Esophagus squamous epithelium (tissue), 5 donors: Measurements from ENCODE around the gene TLCD3B. TPM values are rescaled to one million over a fixed set of nuclear protein-coding genes. Genes with fewer than 3 reads are reported as not detected.

Experiments used
- DNase-seq: peaks from one replicate; lab custom pipeline; 2025; lab: John Stamatoyannopoulos, UW
- H3K27ac ChIP-seq, 4 donors: fragments of 200-600 bp; sonication (generic); one replicate each; pipeline ENCODE4 v1.5.1; 2016 to 2019; ENCODE audit warnings: mild to moderate bottlenecking in 1 of 4
- H3K27me3 ChIP-seq, 4 donors: fragments of 200-600 bp; sonication (generic); 1 replicate in 3 of 4; 2 replicates in 1 of 4; pipeline versions ENCODE4 v1.5.1 to v1.6.0; 2017 to 2021; ENCODE audit warnings: antibody characterized with exemption in 1 of 4
- H3K36me3 ChIP-seq, 3 donors: fragments of 200-600 bp; sonication (generic); one replicate each; pipeline ENCODE4 v1.5.1; 2016 to 2019
- H3K4me1 ChIP-seq, 3 donors: fragments of 200-600 bp; sonication (generic); one replicate each; pipeline ENCODE4 v1.5.1; 2017 to 2019
- H3K4me3 ChIP-seq, 4 donors: fragments of 200-600 bp; sonication (generic); 1 replicate in 3 of 4; 2 replicates in 1 of 4; pipeline ENCODE4 v1.5.1; 2016 to 2019; ENCODE audit warnings: mild to moderate bottlenecking in 2 of 4, moderate library complexity in 1 of 4
- H3K9me3 ChIP-seq, 3 donors: fragments of 200-600 bp; sonication (generic); one replicate each; pipeline ENCODE4 v1.5.1; 2016 to 2019
- CTCF ChIP-seq, 6 experiments: fragments of 450-650 bp in 4 of 6; fragments of 200-600 bp in 2 of 6; sonication (generic) in 2 of 6; IDR thresholded peaks; one replicate each; pipeline ENCODE4 v1.5.1; 2016 to 2019; ENCODE audit warnings: antibody characterized with exemption in 6 of 6, mild to moderate bottlenecking in 4 of 6, moderate library complexity in 4 of 6
- POLR2A ChIP-seq, 4 donors: fragments of 450-650 bp; IDR thresholded peaks; one replicate each; pipeline ENCODE4 v1.6.1; 2017; ENCODE audit warnings: antibody characterized with exemption in 4 of 4, mild to moderate bottlenecking in 4 of 4, moderate library complexity in 3 of 4
- WGBS, 2 donors: methylation state at CpG; one replicate each; pipeline ENCODE4 v1.1.5; 2018; 5-methylcytosine and 5-hydroxymethylcytosine counted together
- intact Hi-C: fragments of 100-400 bp; cut with DNase I; formaldehyde crosslinking; loops from one replicate; pipeline ENCODE4 v1.15.0; 2022
- total RNA-seq, 4 donors: library from RNA; depleted of rRNA; stranded (reverse); fragments of >200 nt; gene quantifications; one replicate each; pipeline ENCODE4 v1.1.0, GENCODE V29; 2016
- donor health status: DM: yes; HTN: yes; CAD: no.

The TLCD3B gene
- total RNA-seq, 4 donors from 2014 or later: not detected

GRCh38 chr16:30052671-30053372, 21.8 kb upstream of the TLCD3B start:
- TF ChIP-seq POLR2A (IDR thresholded peaks at IDR 0.05) (no peak), CTCF (IDR thresholded peaks at IDR 0.05) (peak in 1 of 6 experiments; percentile 25)
- H3K9me3 ChIP-seq: no peaks in the 10 kb centered on the region
- no peaks in the 10 kb centered on the region for H3K27me3 ChIP-seq
- no peaks in the 10 kb centered on the region for H3K36me3 ChIP-seq
- peak; percentile 47 for DNase-seq
- H3K27ac ChIP-seq: peak overlapping the region; percentile 50 to 64 (median 56)
- intact Hi-C loops: no loop called here
- WGBS, 2 donors: 3 to 7% methylated on average over 15 to 30 of the region's 58 CpGs
- peak overlapping the region; percentile 51 to 88 (median 63) for H3K4me3 ChIP-seq
- H3K4me1 ChIP-seq: peaks cover 18 to 74% (median 28%) of the 10 kb centered on the region in 3 donors

- Histone ChIP-seq H3K4me3 (no peak overlapping the region), H3K9me3 (no peaks in the 10 kb centered on the region), H3K27ac (no peak overlapping the region), H3K27me3 (no peaks in the 10 kb centered on the region), H3K4me1 (peaks cover 18 to 69% (median 28%) of the 10 kb centered on the region in 3 donors), H3K36me3 (no peaks in the 10 kb centered on the region)
- TF ChIP-seq POLR2A (IDR thresholded peaks at IDR 0.05) (no peak), CTCF (IDR thresholded peaks at IDR 0.05) (no peak)
- intact Hi-C loops: no loop called here
- DNase-seq: no peak
- WGBS, 2 donors: 45 to 74% methylated on average over 3 of the region's 3 CpGs
Measured at GRCh38 chr16:30051518-30051917, 20.4 kb upstream of the TLCD3B start.

GRCh38 chr16:30049871-30050270, 18.8 kb upstream of the TLCD3B start:
- peaks cover 15 to 59% (median 20%) of the 10 kb centered on the region in 3 donors for H3K4me1 ChIP-seq
- no peaks in the 10 kb centered on the region for H3K9me3 ChIP-seq
- no peak overlapping the region for H3K4me3 ChIP-seq
- peaks cover 0 to 3% (median 0%) of the 10 kb centered on the region in 4 donors for H3K27me3 ChIP-seq
- H3K36me3 ChIP-seq: no peaks in the 10 kb centered on the region
- DNase-seq: no peak
- H3K27ac ChIP-seq: peak overlapping the region in 2 of 4 donors; percentile 11 to 56
- intact Hi-C loops: no loop called here
- TF ChIP-seq CTCF (IDR thresholded peaks at IDR 0.05): no peak
- TF ChIP-seq POLR2A (IDR thresholded peaks at IDR 0.05): no peak
- 51 to 62% methylated on average over 7 to 8 of the region's 8 CpGs for WGBS, 2 donors

- no peak for TF ChIP-seq CTCF (IDR thresholded peaks at IDR 0.05)
- TF ChIP-seq POLR2A (IDR thresholded peaks at IDR 0.05): no peak
- no peak overlapping the region for H3K27ac ChIP-seq
- peaks cover 0 to 28% (median 3%) of the 10 kb centered on the region in 3 donors for H3K4me1 ChIP-seq
- H3K27me3 ChIP-seq: peaks cover 0 to 19% (median 0%) of the 10 kb centered on the region in 4 donors
- no peaks in the 10 kb centered on the region for H3K36me3 ChIP-seq
- no peaks in the 10 kb centered on the region for H3K9me3 ChIP-seq
- intact Hi-C loops: no loop called here
- no peak for DNase-seq
- no peak overlapping the region for H3K4me3 ChIP-seq
- WGBS, 2 donors: 79 to 100% methylated on average over 1 of the region's 1 CpG
Measured at GRCh38 chr16:30046588-30046987, 15.5 kb upstream of the TLCD3B start.

GRCh38 chr16:30046178-30046577, 15.1 kb upstream of the TLCD3B start:
- TF ChIP-seq CTCF (IDR thresholded peaks at IDR 0.05) (no peak), POLR2A (IDR thresholded peaks at IDR 0.05) (no peak)
- DNase-seq: no peak
- WGBS, 2 donors: 39 to 42% methylated on average over 7 to 8 of the region's 8 CpGs
- no peaks in the 10 kb centered on the region for H3K36me3 ChIP-seq
- no peak overlapping the region for H3K27ac ChIP-seq
- peaks cover 0 to 19% (median 0%) of the 10 kb centered on the region in 4 donors for H3K27me3 ChIP-seq
- H3K9me3 ChIP-seq: no peaks in the 10 kb centered on the region
- H3K4me3 ChIP-seq: no peak overlapping the region
- intact Hi-C loops: no loop called here
- H3K4me1 ChIP-seq: peaks cover 0 to 27% (median 3%) of the 10 kb centered on the region in 3 donors
